A549 (cell line): Measurements from ENCODE around the gene ZNF701.

Experiments
- CTCF ChIP-seq: fragments of >200 bp; sonication (Bioruptor Twin); formaldehyde crosslinking; IDR thresholded peaks from 3 replicates; pipeline ENCODE4 v1.5.1; 2016
- KDM1A ChIP-seq: fragments of 200-600 bp; sonication (generic); IDR thresholded peaks from 2 replicates; pipeline ENCODE4 v1.6.1; 2016; ENCODE audit warnings: low read depth, mild to moderate bottlenecking
- REST ChIP-seq: fragments of 200-600 bp; sonication (generic); IDR thresholded peaks from 2 replicates; pipeline ENCODE4 v1.6.1; 2016; ENCODE audit warnings: antibody characterized with exemption, mild to moderate bottlenecking, moderate library complexity

GRCh38 chr19:52601025-52601973 lies 31.2 kb downstream of the ZNF701 start:
- no peak for TF ChIP-seq REST
- no peak for TF ChIP-seq CTCF
- no peak for TF ChIP-seq KDM1A
